H9 (cell line): ENCODE measurements around the gene MRPL55. TPM values are rescaled to one million over a fixed set of nuclear protein-coding genes. Genes with fewer than 3 reads are reported as not detected.
A peak's percentile ranks its signal among the peaks of the same experiment; 100 is the strongest.

ENCODE experiments used
- DNase-seq: peaks from one replicate; pipeline ENCODE4 v3.0.0-alpha.2; 2017
- H2AFZ ChIP-seq: one replicate; pipeline ENCODE4 v1.6.1; 2013; ENCODE audit warnings: mild to moderate bottlenecking, low read length, control low read depth, moderate library complexity
- H2AK5ac ChIP-seq: 2 replicates; pipeline ENCODE4 v1.6.1; 2013; ENCODE audit warnings: low read length, control low read depth, mixed read lengths; ENCODE audit not compliant: insufficient read length
- H2BK120ac ChIP-seq: one replicate; pipeline ENCODE4 v1.6.1; 2013; ENCODE audit warnings: low read depth, mild to moderate bottlenecking, low read length, control low read depth, inconsistent platforms; ENCODE audit not compliant: poor library complexity, severe bottlenecking
- H2BK12ac ChIP-seq: 2 replicates; pipeline ENCODE4 v1.6.1; 2013; ENCODE audit warnings: low read length, control low read depth, mixed read lengths, low read depth; ENCODE audit not compliant: insufficient read length
- H2BK15ac ChIP-seq: 2 replicates; pipeline ENCODE4 v1.6.1; 2013; ENCODE audit warnings: low read depth, low read length, control low read depth
- H2BK20ac ChIP-seq: one replicate; pipeline ENCODE4 v1.6.1; 2013; ENCODE audit warnings: low read depth, mild to moderate bottlenecking, low read length, control low read depth, inconsistent platforms; ENCODE audit not compliant: poor library complexity, severe bottlenecking
- H2BK5ac ChIP-seq: 2 replicates; pipeline ENCODE4 v1.6.1; 2013; ENCODE audit warnings: low read length, control low read depth, mixed read lengths; ENCODE audit not compliant: insufficient read length
- H3K14ac ChIP-seq: 2 replicates; pipeline ENCODE4 v1.6.1; 2013; ENCODE audit warnings: low read length, control low read depth; ENCODE audit not compliant: insufficient read depth
- H3K18ac ChIP-seq: 2 replicates; pipeline ENCODE4 v1.6.1; 2013; ENCODE audit warnings: low read depth, mild to moderate bottlenecking, mixed read lengths, low read length, control low read depth; ENCODE audit not compliant: insufficient read length
- H3K23ac ChIP-seq: 2 replicates; pipeline ENCODE4 v1.6.1; 2013; ENCODE audit warnings: low read length, control low read depth, mixed read lengths, low read depth; ENCODE audit not compliant: insufficient read length
- H3K23me2 ChIP-seq: 2 replicates; pipeline ENCODE4 v1.6.1; 2013; ENCODE audit warnings: low read depth, mild to moderate bottlenecking, mixed read lengths, low read length, control low read depth; ENCODE audit not compliant: insufficient read length, poor library complexity, severe bottlenecking
- H3K27ac ChIP-seq: 2 replicates; pipeline ENCODE4 v1.5.1; 2013; ENCODE audit warnings: low read length, control low read depth, mixed read lengths, low read depth; ENCODE audit not compliant: insufficient read length
- H3K27me3 ChIP-seq: 2 replicates; pipeline ENCODE4 v1.6.1; 2013; ENCODE audit warnings: low read length, control low read depth, inconsistent platforms; ENCODE audit not compliant: insufficient read depth
- H3K4ac ChIP-seq: 2 replicates; pipeline ENCODE4 v1.6.1; 2013; ENCODE audit warnings: low read depth, mild to moderate bottlenecking, control low read depth, inconsistent platforms, low read length, moderate library complexity
- H3K4me1 ChIP-seq: 2 replicates; pipeline ENCODE4 v1.6.1; 2013; ENCODE audit warnings: low read length, control low read depth, inconsistent platforms; ENCODE audit not compliant: insufficient read depth
- H3K4me2 ChIP-seq: 2 replicates; pipeline ENCODE4 v1.6.1; 2013; ENCODE audit warnings: low read length, control low read depth, mixed read lengths; ENCODE audit not compliant: insufficient read length, insufficient read depth
- H3K56ac ChIP-seq: 2 replicates; pipeline ENCODE4 v1.6.1; 2013; ENCODE audit warnings: low read depth, mild to moderate bottlenecking, mixed read lengths, low read length, control low read depth; ENCODE audit not compliant: insufficient read length
- H3K79me1 ChIP-seq: 2 replicates; pipeline ENCODE4 v1.6.1; 2013; ENCODE audit warnings: low read depth, mild to moderate bottlenecking, moderate library complexity, low read length, control low read depth, inconsistent platforms; ENCODE audit not compliant: insufficient read depth, poor library complexity, severe bottlenecking
- H3K79me2 ChIP-seq: 2 replicates; pipeline ENCODE4 v1.6.1; 2013; ENCODE audit warnings: low read length, control low read depth, inconsistent platforms; ENCODE audit not compliant: insufficient read depth
- H3K9ac ChIP-seq: 2 replicates; pipeline ENCODE4 v1.6.1; 2013; ENCODE audit warnings: low read length, control low read depth, mixed read lengths; ENCODE audit not compliant: insufficient read length; ENCODE audit errors: extremely low read depth
- H3K9me3 ChIP-seq: one replicate; pipeline ENCODE4 v1.6.1; 2013; ENCODE audit warnings: low read depth, low read length, inconsistent platforms; ENCODE audit not compliant: control insufficient read depth
- H3T11ph ChIP-seq: one replicate; pipeline ENCODE4 v1.6.1; 2013; ENCODE audit warnings: mild to moderate bottlenecking, low read length, control low read depth, inconsistent platforms
- H4K20me1 ChIP-seq: one replicate; pipeline ENCODE4 v1.6.1; 2013; ENCODE audit not compliant: control insufficient read depth, insufficient read length, insufficient read depth
- H4K5ac ChIP-seq: 2 replicates; pipeline ENCODE4 v1.6.1; 2013; ENCODE audit warnings: low read depth, mild to moderate bottlenecking, mixed read lengths, low read length, control low read depth; ENCODE audit not compliant: insufficient read length
- H4K8ac ChIP-seq: replicated peaks from 2 replicates; pipeline ENCODE4 v1.6.1; 2013; ENCODE audit warnings: low read length, control low read depth, mixed read lengths, low read depth; ENCODE audit not compliant: insufficient read length
- H4K91ac ChIP-seq: 2 replicates; pipeline ENCODE4 v1.6.1; 2013; ENCODE audit warnings: low read depth, mild to moderate bottlenecking, moderate library complexity, mixed read lengths, low read length, control low read depth; ENCODE audit not compliant: insufficient read length
- H3K27ac Mint-ChIP-seq, 3 experiments: 2 replicates in 2 of 3; 3 replicates in 1 of 3; pipeline ENCODE4 v1.8.0; 2020 to 2021; ENCODE audit warnings: mixed read lengths in 3 of 3, mild to moderate bottlenecking in 1 of 3, moderate library complexity in 1 of 3
- H3K27me3 Mint-ChIP-seq: 2 replicates; pipeline ENCODE4 v1.8.0; 2021; ENCODE audit warnings: low read depth, mild to moderate bottlenecking, moderate library complexity, mixed read lengths
- H3K36me3 Mint-ChIP-seq, 3 experiments: 2 replicates in 2 of 3; 3 replicates in 1 of 3; pipeline ENCODE4 v1.8.0; 2020 to 2021; ENCODE audit warnings: low read depth in 3 of 3, mixed read lengths in 3 of 3; ENCODE audit not compliant: insufficient read depth in 1 of 3
- H3K4me1 Mint-ChIP-seq, 2 experiments: 2 replicates each; pipeline ENCODE4 v1.8.0; 2020; ENCODE audit warnings: mixed read lengths in 2 of 2
- H3K4me3 Mint-ChIP-seq, 2 experiments: 2 replicates in 1 of 2; 3 replicates in 1 of 2; pipeline ENCODE4 v1.8.0; 2020 to 2021; ENCODE audit warnings: mild to moderate bottlenecking in 2 of 2, mixed read lengths in 2 of 2, moderate library complexity in 1 of 2
- H3K9me3 Mint-ChIP-seq, 2 experiments: 2 replicates in 1 of 2; 3 replicates in 1 of 2; pipeline ENCODE4 v1.8.0; 2020; ENCODE audit warnings: mild to moderate bottlenecking in 2 of 2, mixed read lengths in 2 of 2, moderate library complexity in 1 of 2
- CTCF ChIP-seq: fragments of 200-600 bp; sonication (generic); conservative IDR thresholded peaks from 3 replicates; pipeline ENCODE4 v1.8.0; 2021; ENCODE audit warnings: antibody characterized with exemption, mild to moderate bottlenecking
- WGBS: extraction: QIAGEN DNeasy Blood & Tissue Kit; methylation state at CpG from one replicate; pipeline ENCODE4 v1.1.7; 2013; ENCODE audit warnings: missing lambda C conversion rate, low lambda C conversion rate, mixed read lengths; ENCODE audit not compliant: insufficient read length; ENCODE audit errors: extremely low coverage; 5-methylcytosine and 5-hydroxymethylcytosine counted together
- total RNA-seq: library from RNA; stranded (reverse); gene quantifications from 2 replicates; pipeline ENCODE4 v1.2.1, GENCODE V29; 2021

MRPL55 gene
- total RNA-seq, 1 experiment from 2014 or later = 62.3 TPM

GRCh38 chr1:228104526-228105269 is 4.4 kb downstream of the MRPL55 start:
- H3K23me2 ChIP-seq = peaks cover 12% of the 10 kb centered on the region
- H3K4me1 Mint-ChIP-seq = peaks cover 18 to 19% of the 10 kb centered on the region in 2 experiments

More at GRCh38 chr1:228104526-228105269, 4.4 kb downstream of the MRPL55 start:
- H3K9ac ChIP-seq = no peak overlapping the region
- Mint-ChIP-seq H3K27me3 (peaks cover 3% of the 10 kb centered on the region), H3K4me3 (peak overlapping the region; percentile 95 to 96), H3K9me3 (no peaks in the 10 kb centered on the region), H3K36me3 (peaks cover 18 to 38% (median 31%) of the 10 kb centered on the region in 3 experiments; a peak in 6 of 7 replicates), H3K27ac (peak overlapping the region in 2 of 3 experiments; percentile 62 to 76; a peak in 2 of 7 replicates)
- no peak overlapping the region for H3T11ph ChIP-seq
- H3K23ac ChIP-seq = no peak overlapping the region
- no peaks in the 10 kb centered on the region for H3K27me3 ChIP-seq
- H3K79me1 ChIP-seq = peaks cover 3% of the 10 kb centered on the region
- no CpG with 5 or more reads among the region's 7 CpGs for WGBS
- H3K9me3 ChIP-seq = no peaks in the 10 kb centered on the region
- H3K4ac ChIP-seq = no peak overlapping the region
- no peak overlapping the region for H2BK5ac ChIP-seq
- H2AFZ ChIP-seq = no peak overlapping the region
- H3K4me1 ChIP-seq = no peaks in the 10 kb centered on the region
- H3K4me2 ChIP-seq = peak overlapping the region; percentile 37
- H2AK5ac ChIP-seq = no peak overlapping the region
- no peak overlapping the region for H2BK120ac ChIP-seq
- H2BK15ac ChIP-seq = no peak overlapping the region
- TF ChIP-seq CTCF = no peak
- no peaks in the 10 kb centered on the region for H4K20me1 ChIP-seq
- no peak overlapping the region for H3K18ac ChIP-seq
- H4K8ac ChIP-seq = no peak overlapping the region
- no peak overlapping the region for H4K91ac ChIP-seq
- H4K5ac ChIP-seq = no peak overlapping the region
- H3K27ac ChIP-seq = no peak overlapping the region
- no peak overlapping the region for H3K14ac ChIP-seq
- H2BK20ac ChIP-seq = no peak overlapping the region
- no peaks in the 10 kb centered on the region for H3K79me2 ChIP-seq
- H2BK12ac ChIP-seq = no peak overlapping the region
- DNase-seq = peak; percentile 22
- H3K56ac ChIP-seq = no peak overlapping the region
